OCI-LY3 (cell line): ENCODE data around the gene SMAD6.

Experiments used
- H2AFZ ChIP-seq: fragments of 200-600, 300-600 bp; shearing (Covaris generic); 2 replicates; pipeline ENCODE4 v1.6.0; 2014; ENCODE audit warnings: antibody characterized with exemption, low read depth, low read length
- H3K27ac ChIP-seq: fragments of 200-600, 300-600 bp; sonication (generic); 2 replicates; pipeline ENCODE4 v1.5.1; 2014; ENCODE audit warnings: mild to moderate bottlenecking, low read length, moderate library complexity, mixed read lengths
- H3K27me3 ChIP-seq: fragments of 200-600, 300-600 bp; sonication (generic); 2 replicates; pipeline ENCODE4 v1.6.1; 2014; ENCODE audit warnings: low read depth, low read length, mixed read lengths
- H3K36me3 ChIP-seq: fragments of 200-600, 300-600 bp; sonication (generic); replicated peaks from 2 replicates; pipeline ENCODE3; 2014; ENCODE audit warnings: low read depth, low read length, mixed read lengths
- H3K4me1 ChIP-seq: fragments of 300-600, 200-600 bp; sonication (generic); 2 replicates; pipeline ENCODE4 v1.6.1; 2014; ENCODE audit warnings: low read length, mixed read lengths
- H3K4me2 ChIP-seq: fragments of 200-600, 300-600 bp; sonication (generic); 2 replicates; pipeline ENCODE4 v1.6.1; 2014; ENCODE audit warnings: low read length, mixed read lengths
- H3K4me3 ChIP-seq: fragments of 300-600, 200-600 bp; sonication (generic); 2 replicates; pipeline ENCODE4 v1.5.1; 2014; ENCODE audit warnings: antibody characterized with exemption, mild to moderate bottlenecking, low read length, moderate library complexity
- H3K79me2 ChIP-seq: fragments of 300-600, 200-600 bp; shearing (Covaris generic); 2 replicates; pipeline ENCODE4 v1.6.1; 2014; ENCODE audit warnings: mild to moderate bottlenecking, low read length, mixed read lengths
- H3K9ac ChIP-seq: fragments of 300-600, 200-600 bp; shearing (Covaris generic); 2 replicates; pipeline ENCODE4 v1.6.0; 2014; ENCODE audit warnings: mild to moderate bottlenecking, low read length, moderate library complexity
- H3K9me3 ChIP-seq: fragments of 200-600, 300-600 bp; shearing (Covaris generic); 2 replicates; pipeline ENCODE4 v1.6.1; 2014; ENCODE audit warnings: low read length, mixed read lengths; ENCODE audit not compliant: insufficient read depth
- H4K20me1 ChIP-seq: fragments of 200-600, 300-600 bp; sonication (generic); 2 replicates; pipeline ENCODE4 v1.6.1; 2016; ENCODE audit warnings: low read length, mixed read lengths; ENCODE audit not compliant: insufficient read depth
- CTCF ChIP-seq: fragments of 200-600, 300-600 bp; sonication (generic); IDR thresholded peaks from 2 replicates; pipeline ENCODE4 v1.5.1; 2014; ENCODE audit warnings: antibody characterized with exemption, low read length, low read depth
- EZH2phosphoT487 ChIP-seq: fragments of 200-600 bp; shearing (Covaris generic); IDR thresholded peaks from 2 replicates; pipeline ENCODE4 v1.6.1; 2018; ENCODE audit warnings: antibody characterized with exemption, mixed run types, low read depth

SMAD6 gene

GRCh38 chr15:66702787-66703539 is 927 bp downstream of the SMAD6 start:
- H3K79me2 ChIP-seq, result no peaks in the 10 kb centered on the region
- TF ChIP-seq EZH2phosphoT487 (no peak), CTCF (no peak)
- peak overlapping the region; percentile 87 for H3K9ac ChIP-seq
- peak overlapping the region; percentile 85 for H3K4me2 ChIP-seq
- H2AFZ ChIP-seq, result no peak overlapping the region
- H3K9me3 ChIP-seq, result no peaks in the 10 kb centered on the region
- no peaks in the 10 kb centered on the region for H3K36me3 ChIP-seq
- no peaks in the 10 kb centered on the region for H4K20me1 ChIP-seq
- H3K4me3 ChIP-seq, result peak overlapping the region; percentile 85
- 0 out of 2 replicates have a peak overlapping the region, but pooled peaks have one; percentile 78 for H3K27ac ChIP-seq
- H3K27me3 ChIP-seq, result no peaks in the 10 kb centered on the region
- H3K4me1 ChIP-seq, result peaks cover 7% of the 10 kb centered on the region; the same call in 1 of the 2 replicates

- H4K20me1 ChIP-seq, result no peaks in the 10 kb centered on the region
- no peaks in the 10 kb centered on the region for H3K36me3 ChIP-seq
- H3K9ac ChIP-seq, result no peak overlapping the region
- no peaks in the 10 kb centered on the region for H3K79me2 ChIP-seq
- H3K9me3 ChIP-seq, result no peaks in the 10 kb centered on the region
- peaks cover 7% of the 10 kb centered on the region; the same call in 1 of the 2 replicates for H3K4me1 ChIP-seq
- no peak overlapping the region for H2AFZ ChIP-seq
- no peak overlapping the region for H3K4me2 ChIP-seq
- no peak for TF ChIP-seq EZH2phosphoT487
- no peak for TF ChIP-seq CTCF
- no peak overlapping the region for H3K4me3 ChIP-seq
- H3K27ac ChIP-seq, result no peak overlapping the region
- H3K27me3 ChIP-seq, result no peaks in the 10 kb centered on the region
These were observed 1.5 kb downstream of the SMAD6 start for GRCh38 chr15:66703540-66703941.

GRCh38 chr15:66704019-66704802 is 2.2 kb downstream of the SMAD6 start:
- Histone ChIP-seq H3K4me2 (no peak overlapping the region), H3K79me2 (no peaks in the 10 kb centered on the region)

More at GRCh38 chr15:66704019-66704802, 2.2 kb downstream of the SMAD6 start:
- Histone ChIP-seq H3K9ac (no peak overlapping the region), H3K27ac (no peak overlapping the region), H3K9me3 (no peaks in the 10 kb centered on the region), H3K27me3 (no peaks in the 10 kb centered on the region), H3K4me1 (peaks cover 7% of the 10 kb centered on the region; the same call in 1 of the 2 replicates), H3K4me3 (no peak overlapping the region), H3K36me3 (no peaks in the 10 kb centered on the region), H4K20me1 (no peaks in the 10 kb centered on the region), H2AFZ (no peak overlapping the region)
- TF ChIP-seq EZH2phosphoT487, result no peak
- TF ChIP-seq CTCF, result no peak
